ENCODE results near the gene MRPS18B.
"Not testable (repeated sequence)": the region's sequence is repeated elsewhere in the genome, so short reads cannot be mapped to it uniquely, and the experiment has no call there.

MRPS18B gene

GRCh38 chr6:30643656-30644055, 26.0 kb downstream of the MRPS18B start:
- no peak for DNase-seq (ENCODE audit: low read depth)

- DNase-seq (ENCODE audit: low read depth): no peak
Observed at GRCh38 chr6:30644769-30645168, 27.1 kb downstream of the MRPS18B start.

GRCh38 chr6:30645989-30646388, 28.3 kb downstream of the MRPS18B start:
- no peak for DNase-seq (ENCODE audit: low read depth)

- peak; percentile 90 for DNase-seq (ENCODE audit: low read depth)
Observed at GRCh38 chr6:30646450-30647241, 29.0 kb downstream of the MRPS18B start, which contains the start of gene C6orf136. C6orf136 (plus strand) TSS chr6:30647133; CDS start chr6:30647232, 99 bp downstream.

- peak; percentile 81 for DNase-seq (ENCODE audit: low read depth)
Observed at GRCh38 chr6:30647242-30648116, 29.8 kb downstream of the MRPS18B start.

- no peak for DNase-seq (ENCODE audit: low read depth)
Observed at GRCh38 chr6:30651143-30651542, 33.5 kb downstream of the MRPS18B start.

GRCh38 chr6:30654798-30655742, 37.4 kb downstream of the MRPS18B start:
- no peak for DNase-seq (ENCODE audit: low read depth)

GRCh38 chr6:30655743-30656094, 38.1 kb downstream of the MRPS18B start:
- DNase-seq (ENCODE audit: low read depth): no peak

GRCh38 chr6:30656513-30656912, 38.9 kb downstream of the MRPS18B start:
- DNase-seq (ENCODE audit: low read depth): no peak

- no peak for DNase-seq (ENCODE audit: low read depth)
Observed at GRCh38 chr6:30657454-30657853, 39.8 kb downstream of the MRPS18B start.

- not testable (repeated sequence) for DNase-seq (ENCODE audit: low read depth)
Observed at GRCh38 chr6:30657922-30658321, 40.3 kb downstream of the MRPS18B start.

- no peak for DNase-seq (ENCODE audit: low read depth)
Observed at GRCh38 chr6:30664994-30665767, 47.5 kb downstream of the MRPS18B start.

- DNase-seq (ENCODE audit: low read depth): peak; percentile 59
Observed at GRCh38 chr6:30666300-30666699, 48.7 kb downstream of the MRPS18B start.

GRCh38 chr6:30670760-30671527, 53.3 kb downstream of the MRPS18B start:
- no peak for DNase-seq (ENCODE audit: low read depth)

- peak; percentile 84 for DNase-seq (ENCODE audit: low read depth)
Observed at GRCh38 chr6:30672445-30673253, 55.0 kb downstream of the MRPS18B start, which contains the start of gene DHX16. DHX16 (minus strand) TSS chr6:30673006; CDS start chr6:30672841, 165 bp downstream.

Data from activated T-cell treated with anti-CD3 and anti-CD28 coated beads for 48 hours (primary cell).